HEK293 (cell line): ENCODE results near the gene TUBB8.

Source experiments
- CTCF ChIP-seq: fragments of 450-650 bp; formaldehyde crosslinking; IDR thresholded peaks from 2 replicates; pipeline ENCODE4 v1.5.1; 2016; ENCODE audit warnings: missing biosample characterization, missing genetic modification characterization
- PATZ1 ChIP-seq: fragments of 450-650 bp; formaldehyde crosslinking; IDR thresholded peaks from 2 replicates; pipeline ENCODE4 v1.5.1; 2016; ENCODE audit warnings: missing biosample characterization, missing genetic modification characterization
- REST ChIP-seq: fragments of 450-650 bp; formaldehyde crosslinking; IDR thresholded peaks from 2 replicates; pipeline ENCODE4 v1.5.1; 2016; ENCODE audit warnings: missing biosample characterization, missing genetic modification characterization
- ZBTB44 ChIP-seq: fragments of 450-650 bp; IDR thresholded peaks from 2 replicates; pipeline ENCODE4 v1.5.1; 2018; ENCODE audit warnings: missing biosample characterization, mild to moderate bottlenecking, missing genetic modification characterization
- ZNF426 ChIP-seq: fragments of 450-650 bp; formaldehyde crosslinking; IDR thresholded peaks from 2 replicates; pipeline ENCODE4 v1.5.1; 2017; ENCODE audit warnings: missing biosample characterization, missing genetic modification characterization, mild to moderate bottlenecking, inconsistent platforms, moderate library complexity
- ZNF677 ChIP-seq: fragments of 450-650 bp; IDR thresholded peaks from 2 replicates; pipeline ENCODE4 v1.5.0; 2018; ENCODE audit warnings: missing biosample characterization, mild to moderate bottlenecking, missing genetic modification characterization, moderate library complexity

GRCh38 chr10:87177-88080 is 38.3 kb upstream of the TUBB8 start:
- no peak for TF ChIP-seq ZNF677 (tag by site-specific recombination)
- no peak for TF ChIP-seq PATZ1 (tag by site-specific recombination)
- TF ChIP-seq ZBTB44 (tag by site-specific recombination): no peak
- no peak for TF ChIP-seq REST (tag by site-specific recombination)
- TF ChIP-seq CTCF (tag by site-specific recombination): no peak
- TF ChIP-seq ZNF426: no peak
